Hindlimb muscle (tissue), 1 donor: Measurements from ENCODE around the gene GMPR2. TPM values are rescaled to one million over a fixed set of nuclear protein-coding genes. Genes with fewer than 3 reads are reported as not detected.

Experiments
- DNase-seq: peaks from one replicate; pipeline ENCODE4 v3.0.0-alpha.2; 2013
- polyA plus RNA-seq: library from polyadenylated mRNA; unstranded; fragments of 120-200 nt; gene quantifications from one replicate; pipeline ENCODE4 v1.2.1, GENCODE V29; 2013; ENCODE audit not compliant: insufficient read length

GMPR2 gene
- polyA plus RNA-seq, result 45.8 TPM

DNA sequence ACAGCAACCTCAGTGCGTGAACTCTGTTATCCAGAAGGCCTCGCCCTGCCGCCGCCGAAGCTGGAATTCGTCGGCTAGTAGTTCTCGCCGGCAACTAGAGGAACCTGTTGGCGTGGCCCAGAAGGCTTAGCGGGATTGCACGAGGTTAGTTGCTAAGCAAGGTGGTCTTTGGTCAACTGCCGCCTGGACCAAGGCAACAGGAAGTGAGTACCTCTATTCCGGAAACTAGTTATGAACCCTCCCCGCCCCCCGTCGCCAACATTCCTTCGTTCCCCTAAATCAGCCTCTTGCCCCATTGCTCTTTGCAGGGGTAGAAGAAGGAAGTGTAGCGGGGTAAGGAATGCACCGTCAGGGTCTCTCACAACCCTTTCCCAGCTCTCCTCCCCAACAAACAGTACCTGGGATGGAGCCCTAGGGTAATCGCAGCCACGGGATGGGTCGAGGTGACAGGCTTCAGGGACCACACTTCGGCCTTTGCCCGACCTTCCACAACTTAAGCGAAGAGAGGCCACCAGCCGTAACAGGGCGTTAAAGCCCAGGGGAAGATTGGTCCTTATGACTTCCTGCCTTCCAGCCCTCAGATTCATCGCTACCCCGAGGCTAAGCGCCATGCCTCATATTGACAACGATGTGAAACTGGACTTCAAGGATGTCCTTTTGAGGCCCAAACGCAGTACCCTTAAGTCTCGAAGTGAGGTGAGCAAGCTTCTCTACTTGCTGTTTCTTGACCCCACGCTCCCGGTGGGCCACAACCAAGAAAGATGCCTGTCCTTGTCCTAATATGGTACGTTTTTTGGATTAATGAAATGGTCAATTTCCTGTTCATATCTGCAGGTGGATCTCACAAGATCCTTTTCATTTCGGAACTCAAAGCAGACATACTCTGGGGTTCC is at the start of gene GMPR2:
GMPR2 (plus strand) TSS at position 285 of the 893 bp plus-strand sequence; CDS start at position 610, 325 bp downstream.
- DNase-seq, result no peak

DNA sequence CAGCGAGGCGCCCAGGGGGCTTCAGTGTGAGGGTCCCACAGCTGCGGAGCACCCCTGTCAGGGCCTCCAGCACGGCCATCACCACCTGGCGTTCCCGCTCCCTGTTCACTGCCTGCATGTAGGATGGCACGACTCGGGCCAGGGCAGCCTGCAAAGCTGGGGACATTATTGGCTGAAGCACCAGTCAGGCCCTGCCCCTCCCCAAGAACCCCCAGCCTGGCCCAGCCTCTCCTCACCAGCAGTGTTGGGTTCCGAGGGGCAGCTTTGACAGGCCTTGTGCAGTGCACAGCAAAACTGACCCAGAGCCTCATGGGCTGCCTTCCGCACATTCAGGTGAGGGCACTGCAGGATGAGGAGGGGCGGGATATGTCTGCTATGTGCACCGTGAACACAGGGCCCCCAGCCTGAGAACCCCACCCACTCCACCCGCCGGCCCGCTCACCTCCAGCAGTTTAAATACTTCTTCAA is 49.7 kb upstream of the GMPR2 start:
- DNase-seq, result no peak

DNA sequence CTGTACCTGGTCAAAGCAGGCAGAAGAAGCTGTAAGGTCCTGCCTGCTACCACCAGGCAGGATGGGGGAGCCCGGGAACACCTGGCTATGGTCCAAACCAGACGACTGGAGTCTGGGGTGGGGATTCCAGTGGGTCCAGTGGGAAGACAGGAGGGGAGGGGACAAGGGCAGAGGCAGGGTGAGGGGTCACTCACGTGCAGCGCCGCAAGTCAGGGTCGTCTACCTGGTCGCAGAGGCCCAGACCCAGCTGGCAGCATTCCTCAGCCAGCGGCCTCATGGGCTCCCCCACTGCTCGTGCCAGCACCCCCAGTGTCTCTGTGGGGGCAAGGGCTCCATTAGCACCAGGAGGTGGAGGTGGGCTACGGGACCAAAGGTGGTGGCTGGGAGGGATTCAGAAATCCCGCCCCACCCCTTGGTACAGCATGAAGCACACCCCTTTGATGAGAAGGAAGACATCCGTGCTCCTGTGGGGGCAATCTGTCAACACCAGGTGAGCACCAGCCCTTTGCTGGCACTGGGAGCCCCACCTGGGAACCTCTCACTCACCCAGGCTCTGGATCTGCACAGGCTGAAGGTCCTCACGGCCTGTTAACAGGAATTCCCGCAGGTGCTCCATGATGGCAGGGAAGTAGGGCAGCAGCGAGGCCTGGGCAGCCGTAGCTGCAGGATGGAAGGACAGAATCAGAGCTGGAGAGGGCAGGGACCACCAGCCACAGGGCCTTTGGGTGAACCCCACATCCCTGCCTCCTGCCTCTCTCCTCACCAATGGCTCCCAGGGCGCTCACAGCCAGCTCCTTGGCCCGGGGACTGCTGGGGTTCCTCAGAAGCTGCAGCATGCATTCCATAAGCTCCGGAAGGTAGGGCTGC is 48.4 kb upstream of the GMPR2 start:
- no peak for DNase-seq

DNA sequence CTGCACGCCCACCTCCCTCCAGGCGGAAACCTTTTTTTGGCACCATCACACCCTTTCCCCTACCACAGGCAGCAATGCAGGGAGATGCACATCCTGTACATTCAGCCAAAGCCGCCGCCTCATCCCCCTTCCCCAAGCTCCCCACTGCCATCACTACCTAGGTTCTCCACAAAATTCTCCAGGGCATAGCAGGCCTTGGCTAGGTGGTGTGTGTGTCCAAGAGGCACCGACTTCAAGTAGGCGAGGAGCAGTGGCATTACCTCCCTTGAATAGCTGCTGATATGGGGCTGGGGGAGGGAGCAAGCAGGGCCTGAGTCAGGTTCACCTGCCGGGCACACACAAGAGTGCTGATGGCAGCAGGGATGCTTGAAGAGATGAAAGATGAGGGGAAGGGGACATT is 47.7 kb upstream of the GMPR2 start:
- DNase-seq, result no peak

DNA sequence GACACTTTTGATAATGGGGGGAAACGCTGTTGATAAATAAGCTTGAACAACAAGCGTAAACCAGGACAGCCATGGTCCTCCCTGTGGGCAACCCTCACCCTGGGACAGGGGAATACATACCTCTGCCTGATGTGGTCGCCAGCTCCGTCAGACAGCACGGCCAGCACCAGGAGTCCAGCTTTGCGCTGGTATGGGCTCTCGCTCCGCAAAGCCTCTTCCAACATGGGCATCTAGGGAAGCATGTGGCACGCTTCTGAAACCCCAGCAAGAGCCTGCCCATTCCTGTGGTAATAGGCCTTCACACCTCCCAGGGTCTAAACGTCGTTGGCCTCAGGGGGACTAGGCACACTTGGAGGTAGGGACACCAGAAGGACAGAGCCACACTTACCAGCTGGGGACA is 47.0 kb upstream of the GMPR2 start:
- no peak for DNase-seq

GRCh38 chr14:24186831-24187538 is 45.7 kb upstream of the GMPR2 start:
- no peak for DNase-seq

DNA sequence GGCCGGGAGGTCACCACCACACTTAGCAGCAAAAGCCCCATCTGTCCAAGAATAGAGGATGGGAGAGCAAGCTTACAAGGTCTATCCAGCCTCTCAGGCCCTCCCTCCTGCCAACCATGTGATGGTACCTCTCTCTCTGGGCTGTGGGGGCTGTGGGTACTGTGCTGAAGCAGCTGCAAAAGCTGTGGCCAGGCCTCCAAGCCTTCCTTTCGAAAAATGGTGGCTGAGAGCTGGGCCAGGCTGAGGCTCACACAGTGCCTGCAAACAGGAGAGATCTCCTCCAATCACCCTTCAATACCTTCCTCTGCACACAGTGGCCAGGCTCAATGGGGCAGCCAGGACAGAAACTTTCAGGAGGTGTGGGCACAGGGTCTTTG is 45.2 kb upstream of the GMPR2 start:
- no peak for DNase-seq

DNA sequence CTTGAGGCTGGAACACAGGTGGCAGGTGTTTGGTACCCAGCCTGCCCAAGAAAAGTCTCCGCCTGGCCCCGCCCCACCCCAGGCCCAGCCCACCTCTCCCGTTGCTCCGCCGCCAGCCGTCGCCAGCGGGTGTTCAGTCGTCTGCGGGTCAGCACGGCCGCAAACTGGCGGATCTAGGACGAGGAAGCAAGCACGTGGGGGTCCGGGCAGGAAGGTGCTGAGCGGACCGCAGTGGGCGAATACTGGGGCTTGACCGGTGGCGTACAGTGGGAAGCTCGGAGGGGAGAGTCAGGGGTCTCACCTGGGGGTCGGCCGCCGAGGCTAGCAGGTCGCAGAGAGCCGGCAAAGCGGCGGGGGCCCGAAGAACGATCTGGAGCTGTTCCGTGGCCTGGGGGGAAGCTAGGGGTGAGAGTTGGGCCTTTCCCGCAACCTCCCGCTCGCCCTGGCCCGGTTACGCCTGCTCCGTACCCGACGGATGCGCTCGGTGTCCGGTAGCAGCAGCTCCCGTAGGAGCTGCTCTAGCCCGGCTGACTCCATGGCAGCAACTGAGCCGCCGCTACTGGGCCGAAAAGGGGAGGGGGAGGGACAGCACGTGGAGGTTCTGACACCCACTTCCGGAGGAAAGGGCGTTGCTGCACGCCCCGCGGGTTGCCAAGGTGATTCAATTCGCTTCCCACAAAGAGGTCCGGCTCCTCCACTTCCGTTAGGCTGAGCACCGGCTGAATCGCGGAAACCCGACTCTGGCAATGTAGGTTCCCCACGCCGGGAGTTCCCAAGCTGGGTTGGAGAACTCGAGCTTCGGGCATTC is 44.3 kb upstream of the GMPR2 start, which contains the start of gene IPO4:
IPO4 (minus strand) TSS at position 566 of the 808 bp plus-strand sequence; CDS start at position 537, 29 bp downstream.
- peak; percentile 96 for DNase-seq

- DNase-seq, result no peak
Measured at GRCh38 chr14:24189059-24189375, 43.7 kb upstream of the GMPR2 start.

DNA sequence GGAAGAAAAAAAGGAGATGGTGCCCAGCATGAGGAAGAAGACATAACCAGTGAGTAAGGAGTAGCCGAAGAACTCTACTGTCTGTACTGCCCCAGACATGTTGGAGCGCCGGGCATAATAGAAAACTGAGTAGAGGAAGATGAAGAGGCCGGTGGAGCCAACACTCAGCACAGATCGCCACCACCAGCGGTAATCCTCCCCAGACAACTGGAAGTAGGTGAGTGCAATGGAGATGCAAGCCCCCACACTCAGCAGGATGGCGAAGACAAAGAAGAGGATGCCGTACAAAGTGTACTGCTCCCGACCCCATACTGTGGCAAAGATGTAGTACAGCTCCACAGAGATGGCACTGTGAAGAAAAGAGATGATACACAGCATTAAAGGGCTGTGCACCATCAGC is 43.3 kb upstream of the GMPR2 start:
- DNase-seq, result no peak

- DNase-seq, result no peak
Measured at GRCh38 chr14:24190416-24190815, 42.3 kb upstream of the GMPR2 start.

- no peak for DNase-seq
Measured at GRCh38 chr14:24192933-24193332, 39.8 kb upstream of the GMPR2 start.

DNA sequence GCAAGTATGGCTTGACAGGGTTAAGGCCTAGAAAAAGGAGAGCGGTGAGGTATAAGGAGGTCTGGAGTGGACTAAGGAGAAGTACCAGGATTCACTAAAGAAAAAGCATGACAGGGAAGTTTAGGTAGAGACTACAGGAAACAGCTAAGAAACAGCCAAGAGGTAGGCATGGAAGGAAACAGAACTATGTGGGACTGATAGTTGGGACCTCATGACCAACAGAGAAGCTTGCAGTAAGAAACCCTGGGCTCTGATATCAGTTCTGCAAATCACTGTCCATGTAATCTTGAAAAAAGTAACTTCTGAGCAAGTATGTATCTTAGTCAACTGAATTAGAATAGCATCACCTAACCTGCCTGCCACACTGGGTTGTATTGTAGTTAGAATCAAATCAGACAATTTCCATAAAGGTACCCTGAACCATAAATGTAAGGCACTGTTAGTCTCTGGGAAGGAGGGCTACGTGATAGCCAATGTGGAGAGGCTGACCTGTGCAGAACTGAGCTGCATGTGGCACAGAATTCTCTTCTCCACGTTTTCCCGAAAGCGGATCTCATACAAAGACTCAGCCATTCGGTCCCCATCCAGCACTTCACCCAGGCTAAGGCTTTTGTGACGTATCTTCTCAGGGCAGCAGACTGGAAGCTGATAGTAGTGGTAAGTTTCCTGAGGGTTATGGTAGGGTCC is 38.4 kb upstream of the GMPR2 start:
- DNase-seq, result no peak

DNA sequence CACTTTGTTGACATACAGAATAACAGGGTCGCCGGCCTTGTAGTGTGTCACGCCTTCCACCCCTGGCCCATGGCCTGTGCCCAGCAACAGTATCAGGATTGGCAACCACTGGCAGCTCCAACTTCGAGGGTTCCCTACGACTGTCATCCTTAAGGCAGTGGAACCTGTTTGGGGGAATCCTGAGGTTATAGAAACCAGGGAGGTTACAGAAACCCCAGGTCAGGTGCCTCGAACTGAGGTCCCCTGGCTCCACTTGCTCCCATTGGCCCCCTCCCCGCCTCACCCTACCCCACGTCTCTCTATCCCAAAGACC is 37.9 kb upstream of the GMPR2 start:
- no peak for DNase-seq

GRCh38 chr14:24195186-24196070 is 37.3 kb upstream of the GMPR2 start, which contains the start of gene TM9SF1:
TSS of gene TM9SF1 (minus strand) at chr14:24195441. CDS start at chr14:24195019, 422 bp downstream.
- peak; percentile 93 for DNase-seq

DNA sequence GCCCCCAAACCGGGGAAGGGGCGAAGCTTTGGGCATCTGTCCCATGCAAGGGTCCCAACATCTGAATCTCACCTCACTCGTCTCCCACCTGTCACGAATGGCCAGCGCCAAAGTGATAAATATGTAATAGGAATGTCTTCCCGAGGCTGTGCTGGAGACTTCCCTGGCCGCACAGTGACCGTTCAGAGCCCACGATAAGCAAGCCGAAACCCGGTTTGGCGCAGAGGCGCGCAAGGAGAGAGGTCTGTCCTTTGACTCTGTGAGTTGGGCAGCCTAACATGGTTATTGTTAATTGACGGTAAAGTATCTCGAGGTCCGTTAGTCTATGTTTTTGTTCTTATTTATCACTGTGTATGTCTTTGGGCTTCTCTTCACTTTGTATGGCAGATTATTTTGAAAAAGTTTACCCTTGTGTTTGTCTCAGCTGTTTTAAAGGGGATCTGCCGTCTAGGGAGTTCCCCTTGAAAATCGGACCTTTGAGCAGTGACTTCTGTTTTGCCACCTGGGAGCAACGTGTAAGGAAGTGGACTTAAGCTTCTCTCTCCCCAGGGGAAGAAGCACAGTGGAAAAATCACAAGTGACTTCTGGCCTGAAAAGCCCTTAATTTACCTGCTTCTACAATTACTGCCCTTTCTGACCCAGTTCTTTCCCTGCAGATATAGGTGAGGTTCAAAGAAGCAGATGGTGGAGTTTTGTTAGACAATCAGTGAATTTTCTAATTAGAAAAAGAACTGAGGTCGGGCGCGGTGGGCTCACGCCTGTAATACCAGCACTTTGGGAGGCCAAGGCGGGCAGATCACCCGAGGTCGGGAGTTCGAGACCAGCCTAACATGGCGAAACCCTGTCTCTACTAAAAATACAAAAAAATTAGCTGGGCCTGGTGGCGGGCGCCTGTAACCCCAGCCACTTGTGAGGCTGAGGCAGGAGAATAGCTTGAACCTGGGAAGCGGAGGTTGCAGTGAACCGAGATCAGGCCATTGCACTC is 36.4 kb upstream of the GMPR2 start:
- DNase-seq, result no peak

DNA sequence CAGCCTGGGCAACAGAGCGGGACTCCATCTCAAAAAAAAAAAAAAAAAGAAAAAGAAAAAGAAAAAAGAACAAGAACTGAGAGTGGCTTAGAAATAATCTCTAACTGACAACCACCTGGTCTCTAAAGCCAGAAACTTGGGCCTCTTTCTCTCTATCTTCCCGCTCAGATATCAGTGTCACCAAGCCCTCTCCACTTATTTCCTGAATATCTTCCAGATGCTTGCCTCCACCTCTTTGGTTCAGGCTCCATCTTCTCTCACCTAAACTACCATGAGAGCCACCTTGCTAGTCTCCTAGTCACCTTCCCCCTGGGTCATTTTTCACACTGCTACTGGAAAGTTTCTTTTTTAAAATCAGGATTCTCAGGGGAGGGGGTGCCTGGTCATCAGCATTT is 35.7 kb upstream of the GMPR2 start:
- no peak for DNase-seq

DNA sequence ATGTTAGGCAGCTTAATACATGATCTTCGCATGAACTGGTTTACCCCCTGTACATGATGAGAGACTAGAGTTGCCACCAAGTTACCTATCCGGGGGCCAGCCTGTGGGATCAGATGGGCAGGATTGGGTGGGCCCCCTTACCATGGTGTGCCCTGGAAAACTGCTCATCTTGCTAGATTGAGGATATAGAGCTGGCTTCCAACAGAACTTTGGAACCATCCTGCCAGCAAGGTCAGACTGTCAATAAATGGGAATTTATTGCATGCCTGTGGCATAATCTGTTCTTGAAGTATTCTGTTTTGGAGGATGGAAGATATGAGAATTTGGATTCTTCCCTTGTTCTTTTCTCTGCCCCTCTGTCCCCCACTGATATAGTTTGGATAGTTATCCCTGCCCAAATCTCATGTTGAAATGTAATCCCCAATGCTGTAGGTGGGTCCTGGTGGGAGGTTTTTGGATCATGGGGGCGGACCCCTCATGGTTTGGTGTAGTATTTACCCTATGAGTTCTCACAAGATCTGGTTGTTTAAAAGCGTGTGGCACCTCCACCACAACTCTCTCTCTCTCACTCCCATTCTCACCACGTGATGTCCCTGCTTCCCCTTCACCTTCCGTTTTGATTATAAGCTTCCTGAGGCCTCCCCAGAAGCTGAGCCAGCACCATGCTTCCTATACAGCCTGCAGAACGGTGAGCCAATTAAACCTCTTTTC is 33.8 kb upstream of the GMPR2 start:
- DNase-seq, result no peak
